Mesothelial cell of epicardium (in vitro differentiated cells): ENCODE results near the gene HS6ST2. TPM values are rescaled to one million over a fixed set of nuclear protein-coding genes. Genes with fewer than 3 reads are reported as not detected.

Source experiments
- DNase-seq, 2 experiments: peaks; one replicate each; pipeline ENCODE4 v3.0.0; 2021; ENCODE audit warnings: low spot score in 2 of 2; ENCODE audit not compliant: unreplicated experiment in 2 of 2
- H3K27ac Mint-ChIP-seq: 2 replicates; pipeline ENCODE4 v1.8.0; 2021; ENCODE audit warnings: mixed read lengths
- H3K27me3 Mint-ChIP-seq: 2 replicates; pipeline ENCODE4 v1.8.0; 2021; ENCODE audit warnings: low read depth, mixed read lengths
- H3K36me3 Mint-ChIP-seq: 2 replicates; pipeline ENCODE4 v1.8.0; 2021; ENCODE audit warnings: mixed read lengths
- H3K4me1 Mint-ChIP-seq: 2 replicates; pipeline ENCODE4 v1.8.0; 2021; ENCODE audit warnings: mixed read lengths
- H3K4me3 Mint-ChIP-seq: 2 replicates; pipeline ENCODE4 v1.8.0; 2021; ENCODE audit warnings: mild to moderate bottlenecking, moderate library complexity, mixed read lengths
- H3K9me3 Mint-ChIP-seq: 2 replicates; pipeline ENCODE4 v1.8.0; 2021; ENCODE audit warnings: mixed read lengths
- CTCF ChIP-seq: fragments of 200-600 bp; sonication (generic); IDR thresholded peaks from one replicate; pipeline ENCODE4 v1.5.0; 2021; ENCODE audit warnings: antibody characterized with exemption; ENCODE audit not compliant: unreplicated experiment
- total RNA-seq: library from RNA; stranded (reverse); gene quantifications from 3 replicates; pipeline ENCODE4 v1.2.1, GENCODE V29; 2021

The HS6ST2 gene
- total RNA-seq, 1 donor from 2014 or later = 20.2 TPM

DNA sequence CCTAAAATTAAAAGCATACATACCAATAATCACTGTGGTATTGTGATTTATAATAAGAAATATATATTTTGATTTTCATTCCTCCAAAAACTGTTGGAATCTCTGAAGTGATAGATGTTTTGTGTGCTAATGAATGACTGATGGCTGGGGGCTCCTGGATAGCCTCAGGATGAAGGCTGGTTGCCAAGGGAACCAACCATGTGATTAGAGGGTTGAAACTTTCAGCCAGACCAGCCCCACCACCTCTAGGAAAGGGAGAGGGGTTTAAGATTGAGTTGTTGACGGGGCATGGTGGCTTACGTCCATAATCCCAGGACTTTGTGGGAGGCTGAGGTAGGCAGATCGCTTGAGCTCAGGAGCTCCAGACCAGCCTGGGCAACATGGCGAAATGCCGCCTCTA, 34.0 kb downstream of the HS6ST2 start:
- DNase-seq = no peak
- Mint-ChIP-seq H3K36me3 (peaks cover 2% of the 10 kb centered on the region), H3K27me3 (no peaks in the 10 kb centered on the region), H3K4me1 (peaks cover 9% of the 10 kb centered on the region), H3K4me3 (no peak overlapping the region), H3K27ac (no peak overlapping the region), H3K9me3 (peaks cover 4% of the 10 kb centered on the region)
- TF ChIP-seq CTCF = no peak

GRCh38 chrX:132918523-132918922, 39.9 kb downstream of the HS6ST2 start:
- DNase-seq = no peak
- no peak overlapping the region for H3K27ac Mint-ChIP-seq
- H3K4me3 Mint-ChIP-seq = no peak overlapping the region

GRCh38 chrX:132916349-132916748, 42.1 kb downstream of the HS6ST2 start:
- peaks cover 2% of the 10 kb centered on the region for H3K4me1 Mint-ChIP-seq
- H3K27ac Mint-ChIP-seq = no peak overlapping the region
- no peak for DNase-seq
- no peak overlapping the region for H3K4me3 Mint-ChIP-seq
- TF ChIP-seq CTCF = no peak
- peaks cover 10% of the 10 kb centered on the region for H3K36me3 Mint-ChIP-seq
- H3K27me3 Mint-ChIP-seq = no peaks in the 10 kb centered on the region
- peaks cover 13% of the 10 kb centered on the region for H3K9me3 Mint-ChIP-seq

More at GRCh38 chrX:132918523-132918922, 39.9 kb downstream of the HS6ST2 start:
- no peak for TF ChIP-seq CTCF
- peaks cover 6% of the 10 kb centered on the region for H3K4me1 Mint-ChIP-seq
- H3K27me3 Mint-ChIP-seq = no peaks in the 10 kb centered on the region
- no peaks in the 10 kb centered on the region for H3K9me3 Mint-ChIP-seq
- H3K36me3 Mint-ChIP-seq = peaks cover 6% of the 10 kb centered on the region

DNA sequence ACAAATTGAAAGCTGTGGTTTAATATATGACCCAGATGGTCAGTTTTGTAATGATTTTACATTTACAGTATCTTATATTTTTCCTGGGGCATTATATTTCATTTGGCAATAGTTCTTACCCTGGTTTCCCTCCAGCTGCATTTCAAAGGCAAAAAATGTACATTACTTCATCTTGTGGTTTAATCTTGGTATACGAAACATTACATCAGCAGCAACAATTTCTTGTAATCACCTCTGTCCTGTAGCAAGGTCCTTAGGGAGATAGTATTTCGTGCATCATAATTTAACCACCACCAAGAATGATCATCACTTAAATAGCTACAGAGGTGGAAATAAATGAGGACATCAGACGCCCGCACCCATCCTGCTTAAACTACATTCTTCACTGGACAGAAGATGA, 48.8 kb downstream of the HS6ST2 start:
- no peak for DNase-seq

GRCh38 chrX:132908891-132909290, 49.5 kb downstream of the HS6ST2 start:
- H3K27ac Mint-ChIP-seq = no peak overlapping the region
- H3K4me1 Mint-ChIP-seq = peaks cover 10% of the 10 kb centered on the region
- no peak overlapping the region for H3K4me3 Mint-ChIP-seq
- TF ChIP-seq CTCF = no peak
- peaks cover 18% of the 10 kb centered on the region for H3K9me3 Mint-ChIP-seq
- no peak for DNase-seq
- H3K27me3 Mint-ChIP-seq = no peaks in the 10 kb centered on the region
- peaks cover 7% of the 10 kb centered on the region for H3K36me3 Mint-ChIP-seq

More for the DNA sequence above, 48.8 kb downstream of the HS6ST2 start:
- H3K36me3 Mint-ChIP-seq = peaks cover 10% of the 10 kb centered on the region
- no peak for TF ChIP-seq CTCF
- H3K4me1 Mint-ChIP-seq = peaks cover 10% of the 10 kb centered on the region
- no peaks in the 10 kb centered on the region for H3K27me3 Mint-ChIP-seq
- no peak overlapping the region for H3K4me3 Mint-ChIP-seq
- peaks cover 18% of the 10 kb centered on the region for H3K9me3 Mint-ChIP-seq
- no peak overlapping the region for H3K27ac Mint-ChIP-seq

DNA sequence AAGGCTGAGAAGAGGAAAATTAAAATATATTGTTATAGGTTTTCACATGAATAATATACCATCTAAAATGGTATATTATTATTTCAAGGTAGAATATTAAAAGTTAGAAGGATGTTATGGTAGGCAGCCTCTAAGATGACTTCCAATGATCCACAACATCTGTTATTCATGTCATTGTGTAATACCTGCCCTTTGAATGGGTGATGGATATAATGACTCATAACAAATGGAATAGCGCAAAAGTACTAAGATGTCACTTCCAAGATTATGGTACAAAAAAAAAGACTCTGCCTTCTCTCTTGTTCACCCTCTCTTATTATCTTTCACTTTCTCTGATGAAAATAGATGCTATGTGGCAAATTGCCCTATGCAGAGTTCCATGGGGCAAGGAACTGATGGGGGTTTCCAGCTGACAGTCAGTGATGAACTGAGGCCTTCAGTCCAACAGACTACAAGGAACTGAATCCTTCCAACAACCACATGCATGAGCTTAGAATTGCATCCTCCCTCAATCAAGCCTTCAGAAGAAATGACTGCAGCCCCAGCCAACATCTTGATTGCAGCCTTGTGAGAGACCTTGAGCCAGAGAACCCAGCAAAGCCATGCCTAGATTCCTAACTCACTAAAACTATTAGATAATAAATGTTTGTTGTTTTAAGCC, 57.7 kb downstream of the HS6ST2 start:
- no peaks in the 10 kb centered on the region for H3K36me3 Mint-ChIP-seq
- TF ChIP-seq CTCF = no peak
- peaks cover 4% of the 10 kb centered on the region for H3K9me3 Mint-ChIP-seq
- no peak overlapping the region for H3K4me3 Mint-ChIP-seq
- H3K27me3 Mint-ChIP-seq = no peaks in the 10 kb centered on the region
- no peaks in the 10 kb centered on the region for H3K4me1 Mint-ChIP-seq
- no peak for DNase-seq
- no peak overlapping the region for H3K27ac Mint-ChIP-seq
